ENCODE measurements around the gene GFAP. TPM values are rescaled to one million over a fixed set of nuclear protein-coding genes. Genes with fewer than 3 reads are reported as not detected.

The GFAP gene
- total RNA-seq, 2 donors from 2014 or later, result 0.35 TPM; not detected in 1

- Mint-ChIP-seq H3K4me3 (no peak overlapping the region), H3K27ac (no peak overlapping the region), H3K36me3 (ENCODE audit: low read depth) (peaks cover 71% of the 10 kb centered on the region), H3K27me3 (ENCODE audit: insufficient read depth) (no peaks in the 10 kb centered on the region), H3K4me1 (no peaks in the 10 kb centered on the region), H3K9me3 (no peaks in the 10 kb centered on the region)
- Histone ChIP-seq H3K36me3 (ENCODE audit: control insufficient read depth, insufficient read depth, low read length) (peaks cover 94% of the 10 kb centered on the region), H3K4me3 (ENCODE audit: low read length) (no peak overlapping the region), H3K9ac (ENCODE audit: extremely low read depth, low read length, poor library complexity, severe bottlenecking) (no peak overlapping the region), H3K27ac (ENCODE audit: low read depth, low read length) (no peak overlapping the region), H3K4me1 (ENCODE audit: control insufficient read depth, insufficient read depth, low read length) (no peaks in the 10 kb centered on the region), H3K9me3 (ENCODE audit: control insufficient read depth, low read length) (no peaks in the 10 kb centered on the region), H3K27me3 (ENCODE audit: control insufficient read depth, insufficient read depth, low read length, poor library complexity, severe bottlenecking) (no peaks in the 10 kb centered on the region)
- no peak for DNase-seq
- TF ChIP-seq CTCF (conservative IDR thresholded peaks at IDR 0.05), result no peak
- 97 to 98% methylated on average over 4 of the region's 4 CpGs for WGBS, 2 experiments (ENCODE audit: insufficient coverage in 1 of 2, insufficient read length in 1 of 2)
Measured at GRCh38 chr17:44881145-44881544, 34.2 kb downstream of the GFAP start.

- no peak overlapping the region for H3K27ac ChIP-seq (ENCODE audit: low read depth, low read length)
- Mint-ChIP-seq H3K27me3 (ENCODE audit: insufficient read depth) (no peaks in the 10 kb centered on the region), H3K27ac (no peak overlapping the region), H3K9me3 (no peaks in the 10 kb centered on the region), H3K4me3 (no peak overlapping the region), H3K4me1 (no peaks in the 10 kb centered on the region), H3K36me3 (ENCODE audit: low read depth) (peaks cover 72% of the 10 kb centered on the region)
- DNase-seq, result no peak
- H3K9ac ChIP-seq (ENCODE audit: extremely low read depth, low read length, poor library complexity, severe bottlenecking), result no peak overlapping the region
- no peak for TF ChIP-seq CTCF (conservative IDR thresholded peaks at IDR 0.05)
- H3K4me3 ChIP-seq (ENCODE audit: low read length), result no peak overlapping the region
- no peaks in the 10 kb centered on the region for H3K9me3 ChIP-seq (ENCODE audit: control insufficient read depth, low read length)
- H3K4me1 ChIP-seq (ENCODE audit: control insufficient read depth, insufficient read depth, low read length), result no peaks in the 10 kb centered on the region
- H3K36me3 ChIP-seq (ENCODE audit: control insufficient read depth, insufficient read depth, low read length), result peaks cover 92% of the 10 kb centered on the region
- no peaks in the 10 kb centered on the region for H3K27me3 ChIP-seq (ENCODE audit: control insufficient read depth, insufficient read depth, low read length, poor library complexity, severe bottlenecking)
- WGBS, 2 experiments (ENCODE audit: insufficient coverage in 1 of 2, insufficient read length in 1 of 2), result 95 to 100% methylated on average over 1 to 2 of the region's 2 CpGs
Measured at GRCh38 chr17:44880062-44880461, 35.2 kb downstream of the GFAP start.

GRCh38 chr17:44879376-44879775, 35.9 kb downstream of the GFAP start:
- DNase-seq, result no peak
- no peaks in the 10 kb centered on the region for H3K27me3 Mint-ChIP-seq (ENCODE audit: insufficient read depth)
- peaks cover 91% of the 10 kb centered on the region for H3K36me3 ChIP-seq (ENCODE audit: control insufficient read depth, insufficient read depth, low read length)
- WGBS, 2 experiments (ENCODE audit: insufficient coverage in 1 of 2, insufficient read length in 1 of 2), result 95 to 100% methylated on average over 3 to 6 of the region's 6 CpGs
- H3K4me3 Mint-ChIP-seq, result no peak overlapping the region
- no peak overlapping the region for H3K4me3 ChIP-seq (ENCODE audit: low read length)
- H3K9me3 ChIP-seq (ENCODE audit: control insufficient read depth, low read length), result no peaks in the 10 kb centered on the region
- H3K4me1 ChIP-seq (ENCODE audit: control insufficient read depth, insufficient read depth, low read length), result no peaks in the 10 kb centered on the region
- H3K4me1 Mint-ChIP-seq, result no peaks in the 10 kb centered on the region
- H3K9ac ChIP-seq (ENCODE audit: extremely low read depth, low read length, poor library complexity, severe bottlenecking), result no peak overlapping the region
- no peaks in the 10 kb centered on the region for H3K27me3 ChIP-seq (ENCODE audit: control insufficient read depth, insufficient read depth, low read length, poor library complexity, severe bottlenecking)
- TF ChIP-seq CTCF (conservative IDR thresholded peaks at IDR 0.05), result no peak
- no peak overlapping the region for H3K27ac Mint-ChIP-seq
- no peaks in the 10 kb centered on the region for H3K9me3 Mint-ChIP-seq
- H3K36me3 Mint-ChIP-seq (ENCODE audit: low read depth), result peaks cover 67% of the 10 kb centered on the region
- H3K27ac ChIP-seq (ENCODE audit: low read depth, low read length), result no peak overlapping the region
